ENCODE measurements around the gene OSMR. TPM values are rescaled to one million over a fixed set of nuclear protein-coding genes. Genes with fewer than 3 reads are reported as not detected.
A peak's percentile ranks its signal among the peaks of the same experiment; 100 is the strongest.

The OSMR gene
- total RNA-seq, 1 experiment from 2014 or later = 1.6 TPM

GRCh38 chr5:38922199-38922598 is 76.4 kb downstream of the OSMR start:
- Histone ChIP-seq H2AFZ (ENCODE audit: low read length) (no peak overlapping the region), H3K27me3 (ENCODE audit: insufficient read depth, low read length) (no peaks in the 10 kb centered on the region), H4K20me1 (ENCODE audit: control insufficient read depth, insufficient read depth, insufficient read length) (no peaks in the 10 kb centered on the region), H3T11ph (ENCODE audit: low read length) (no peak overlapping the region), H3K27ac (ENCODE audit: insufficient read length, low read depth, low read length) (no peak overlapping the region), H2BK5ac (ENCODE audit: insufficient read length, low read length) (no peak overlapping the region), H2AK5ac (ENCODE audit: insufficient read length, low read length) (no peak overlapping the region), H3K4me1 (ENCODE audit: insufficient read depth, low read length) (no peaks in the 10 kb centered on the region), H2BK12ac (ENCODE audit: insufficient read length, low read depth, low read length) (no peak overlapping the region), H4K91ac (ENCODE audit: insufficient read length, low read depth, low read length) (no peak overlapping the region), H4K8ac (replicated peaks; ENCODE audit: insufficient read length, low read depth, low read length) (no peak overlapping the region), H3K23ac (ENCODE audit: insufficient read length, low read depth, low read length) (no peak overlapping the region), H3K14ac (ENCODE audit: insufficient read depth, low read length) (no peak overlapping the region), H4K5ac (ENCODE audit: insufficient read length, low read depth, low read length) (no peak overlapping the region), H3K18ac (ENCODE audit: insufficient read length, low read depth, low read length) (no peak overlapping the region), H3K79me2 (ENCODE audit: insufficient read depth, low read length) (no peaks in the 10 kb centered on the region), H3K79me1 (ENCODE audit: insufficient read depth, low read depth, low read length, poor library complexity, severe bottlenecking) (no peaks in the 10 kb centered on the region), H3K56ac (ENCODE audit: insufficient read length, low read depth, low read length) (no peak overlapping the region), H3K9me3 (ENCODE audit: control insufficient read depth, low read depth, low read length) (no peaks in the 10 kb centered on the region), H3K4ac (ENCODE audit: low read depth, low read length) (no peak overlapping the region), H3K4me2 (ENCODE audit: insufficient read depth, insufficient read length, low read length) (no peak overlapping the region), H3K9ac (ENCODE audit: extremely low read depth, insufficient read length, low read length) (no peak overlapping the region), H2BK120ac (ENCODE audit: low read depth, low read length, poor library complexity, severe bottlenecking) (no peak overlapping the region), H2BK20ac (ENCODE audit: low read depth, low read length, poor library complexity, severe bottlenecking) (no peak overlapping the region), H2BK15ac (ENCODE audit: low read depth, low read length) (no peak overlapping the region), H3K23me2 (ENCODE audit: insufficient read length, low read depth, low read length, poor library complexity, severe bottlenecking) (no peaks in the 10 kb centered on the region)
- TF ChIP-seq, protein P1, sequence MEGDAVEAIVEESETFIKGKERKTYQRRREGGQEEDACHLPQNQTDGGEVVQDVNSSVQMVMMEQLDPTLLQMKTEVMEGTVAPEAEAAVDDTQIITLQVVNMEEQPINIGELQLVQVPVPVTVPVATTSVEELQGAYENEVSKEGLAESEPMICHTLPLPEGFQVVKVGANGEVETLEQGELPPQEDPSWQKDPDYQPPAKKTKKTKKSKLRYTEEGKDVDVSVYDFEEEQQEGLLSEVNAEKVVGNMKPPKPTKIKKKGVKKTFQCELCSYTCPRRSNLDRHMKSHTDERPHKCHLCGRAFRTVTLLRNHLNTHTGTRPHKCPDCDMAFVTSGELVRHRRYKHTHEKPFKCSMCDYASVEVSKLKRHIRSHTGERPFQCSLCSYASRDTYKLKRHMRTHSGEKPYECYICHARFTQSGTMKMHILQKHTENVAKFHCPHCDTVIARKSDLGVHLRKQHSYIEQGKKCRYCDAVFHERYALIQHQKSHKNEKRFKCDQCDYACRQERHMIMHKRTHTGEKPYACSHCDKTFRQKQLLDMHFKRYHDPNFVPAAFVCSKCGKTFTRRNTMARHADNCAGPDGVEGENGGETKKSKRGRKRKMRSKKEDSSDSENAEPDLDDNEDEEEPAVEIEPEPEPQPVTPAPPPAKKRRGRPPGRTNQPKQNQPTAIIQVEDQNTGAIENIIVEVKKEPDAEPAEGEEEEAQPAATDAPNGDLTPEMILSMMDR (conservative IDR thresholded peaks at IDR 0.05) = peak; percentile 90
- H3K4me1 Mint-ChIP-seq = peaks cover 8 to 10% of the 10 kb centered on the region in 2 experiments
- WGBS (ENCODE audit: extremely low coverage, insufficient read length, low lambda C conversion rate) = no CpG with 5 or more reads among the region's 1 CpG
- DNase-seq = peak; percentile 53
- H3K27ac Mint-ChIP-seq = peak overlapping the region in 1 of 3 experiments; percentile 0; a peak in 1 of 7 replicates
- H3K27me3 Mint-ChIP-seq (ENCODE audit: low read depth) = peaks cover under 1% of the 10 kb centered on the region; the same call in 1 of the 2 replicates
- peaks cover 0 to 3% (median 2%) of the 10 kb centered on the region in 3 experiments; a peak in 2 of 7 replicates for H3K36me3 Mint-ChIP-seq (ENCODE audit: insufficient read depth in 1 of 3, low read depth in 3 of 3)
- peaks cover 0 to 2% of the 10 kb centered on the region in 2 experiments; a peak in 2 of 5 replicates for H3K9me3 Mint-ChIP-seq
- no peak overlapping the region for H3K4me3 Mint-ChIP-seq

All from H9 (cell line).